HG02763 (cell line): ENCODE measurements around the gene ZNF235.
"Not testable (repeated sequence)": the region's sequence is repeated elsewhere in the genome, so short reads cannot be mapped to it uniquely, and the experiment has no call there.

Experiments used
- ATAC-seq: cut with Tn5 transposase; IDR thresholded peaks from one replicate; pipeline ENCODE4 v1.9.1; 2021; ENCODE audit warnings: mild to moderate bottlenecking, moderate library complexity; ENCODE audit not compliant: unreplicated experiment

ZNF235 gene

GRCh38 chr19:44304659-44305193 lies at the start of gene ZNF235:
ZNF235 (minus strand) TSS chr19:44305025; CDS start chr19:44303404, 1,621 bp downstream.
- peak; percentile 89 for ATAC-seq

- no peak for ATAC-seq
Measured at GRCh38 chr19:44346556-44346955, 41.7 kb upstream of the ZNF235 start.

- ATAC-seq: no peak
Measured at GRCh38 chr19:44345959-44346358, 41.1 kb upstream of the ZNF235 start.

DNA sequence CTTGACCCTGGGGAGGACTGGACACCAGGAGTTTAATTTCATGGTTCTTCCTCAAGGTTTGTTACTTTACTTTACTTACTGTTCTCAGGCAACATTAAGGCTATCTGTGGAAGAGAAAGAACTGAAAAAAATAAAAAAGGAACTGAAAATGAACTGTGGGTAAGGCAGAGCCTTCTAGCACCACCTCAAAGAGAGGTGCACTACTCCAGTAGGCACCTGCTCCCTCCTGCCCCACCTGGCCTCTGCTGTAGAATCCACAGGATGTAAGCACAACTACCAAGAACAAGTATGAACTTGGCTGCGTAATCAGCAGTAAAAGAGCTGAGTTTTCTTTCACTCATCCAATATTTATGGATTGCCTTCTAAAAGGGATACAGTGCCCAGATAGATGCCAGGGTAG lies 39.4 kb upstream of the ZNF235 start:
- ATAC-seq: no peak

- no peak for ATAC-seq
Measured at GRCh38 chr19:44341794-44342193, 37.0 kb upstream of the ZNF235 start.

DNA sequence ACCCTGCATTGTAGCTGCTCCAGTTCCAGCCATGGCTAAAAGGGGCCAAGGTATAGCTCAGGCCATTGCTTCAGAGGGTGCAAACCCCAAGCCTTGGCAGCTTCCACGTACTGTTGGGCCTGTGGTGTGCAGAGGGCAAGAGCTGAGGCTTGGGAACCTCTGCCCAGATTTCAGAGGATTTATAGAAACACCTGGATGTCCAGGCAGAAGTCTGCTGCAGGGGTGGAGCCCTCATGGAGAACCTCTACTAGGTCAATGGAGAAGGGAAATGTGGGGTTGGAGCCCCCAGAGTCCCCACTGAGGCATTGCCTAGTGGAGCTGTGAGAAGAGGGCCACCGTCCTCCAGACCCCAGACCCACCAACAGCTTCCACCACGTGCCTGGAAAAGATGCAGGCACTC lies 29.8 kb upstream of the ZNF235 start:
- not testable (repeated sequence) for ATAC-seq

DNA sequence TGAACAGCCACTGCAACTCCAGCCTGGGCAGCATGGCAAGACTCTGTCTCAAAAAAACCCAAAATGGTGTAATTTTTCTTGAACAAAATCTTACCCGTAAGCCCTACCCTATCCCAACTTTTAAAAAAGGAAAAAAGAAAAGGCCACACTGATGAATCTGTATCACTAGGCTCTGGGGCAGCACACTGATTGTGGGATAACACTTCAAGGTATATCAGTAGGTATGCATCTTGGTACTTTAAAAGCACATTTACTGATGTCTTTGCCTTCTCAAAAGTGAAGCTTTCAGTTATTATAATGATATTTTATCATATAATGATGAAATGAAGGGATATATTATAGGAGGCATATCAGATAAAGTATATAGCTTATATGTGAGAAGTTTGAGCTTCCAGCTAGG lies 27.3 kb upstream of the ZNF235 start:
- no peak for ATAC-seq

DNA sequence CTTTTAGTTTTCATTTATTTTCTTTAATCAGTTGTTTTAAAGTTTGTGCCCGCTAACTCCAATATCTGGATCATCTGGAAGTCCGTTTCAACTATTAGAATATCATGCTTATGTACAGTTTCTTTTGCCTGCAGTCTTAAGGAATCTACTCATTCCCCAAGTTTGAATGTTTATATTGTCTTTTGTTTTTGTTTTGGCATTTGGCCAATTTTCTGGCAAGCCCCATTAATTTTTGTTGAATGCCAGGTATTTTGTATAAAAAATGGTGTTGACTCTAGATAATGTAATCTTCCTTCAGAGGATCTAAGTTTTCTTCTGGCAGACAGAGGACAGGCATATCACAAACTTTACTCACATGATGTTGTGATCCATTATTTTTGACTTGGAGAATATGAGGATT lies 11.1 kb upstream of the ZNF235 start:
- ATAC-seq: no peak

DNA sequence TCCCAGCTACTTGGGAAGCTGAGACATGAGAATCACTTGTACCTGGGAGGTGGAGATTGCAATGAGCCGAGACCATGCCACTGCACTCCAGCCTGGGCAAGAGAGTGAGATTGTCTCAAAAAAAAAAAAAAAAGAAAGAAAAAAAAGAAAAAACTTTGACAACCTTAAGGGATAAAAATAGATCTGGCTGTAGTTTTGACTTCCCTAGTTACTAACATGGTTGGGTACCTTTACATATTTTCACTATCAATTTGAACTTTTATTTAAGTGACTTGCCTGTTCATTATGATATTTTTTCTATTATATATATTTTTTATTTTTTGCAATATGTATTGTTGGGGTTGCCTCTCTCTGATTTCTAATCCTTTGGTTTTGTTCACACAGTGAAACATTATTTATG lies 8.4 kb upstream of the ZNF235 start:
- ATAC-seq: no peak

- ATAC-seq: no peak
Measured at GRCh38 chr19:44308011-44308410, 3.2 kb upstream of the ZNF235 start.

- no peak for ATAC-seq
Measured at GRCh38 chr19:44306283-44306682, 1.5 kb upstream of the ZNF235 start.

GRCh38 chr19:44305457-44305856 lies 632 bp upstream of the ZNF235 start:
- ATAC-seq: no peak

DNA sequence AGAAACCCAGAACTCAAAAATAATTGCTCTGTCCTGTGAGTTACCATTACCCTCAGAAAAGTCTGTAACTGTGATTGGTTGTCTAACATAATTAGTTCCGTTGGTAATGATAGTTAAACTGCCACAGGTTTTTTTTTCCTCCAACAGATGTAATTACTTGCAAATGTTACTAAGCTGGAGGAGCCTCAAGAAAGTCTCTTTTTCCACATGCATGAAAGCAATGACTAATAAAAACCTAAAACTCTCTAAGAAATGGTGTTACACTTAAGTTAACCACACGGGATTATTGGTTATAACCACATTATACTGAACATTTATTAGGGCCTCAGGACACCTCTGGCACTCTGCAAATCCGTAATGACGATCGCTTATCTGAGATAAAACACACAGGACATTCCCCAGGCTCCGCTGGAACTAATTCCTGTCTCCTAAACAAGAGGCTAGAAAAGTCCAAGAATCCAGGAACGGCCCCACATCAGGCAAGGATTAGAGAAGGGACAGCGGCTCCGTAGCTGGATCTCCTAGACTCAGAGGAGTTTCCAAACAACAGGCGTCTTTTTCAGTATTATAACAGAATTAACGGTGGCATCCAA lies 753 bp downstream of the ZNF235 start:
- ATAC-seq: no peak

GRCh38 chr19:44303320-44303719 lies 1.5 kb downstream of the ZNF235 start:
- ATAC-seq: no peak

- no peak for ATAC-seq
Measured at GRCh38 chr19:44284968-44285367, 19.9 kb downstream of the ZNF235 start.

GRCh38 chr19:44282846-44283245 lies 22.0 kb downstream of the ZNF235 start:
- no peak for ATAC-seq

DNA sequence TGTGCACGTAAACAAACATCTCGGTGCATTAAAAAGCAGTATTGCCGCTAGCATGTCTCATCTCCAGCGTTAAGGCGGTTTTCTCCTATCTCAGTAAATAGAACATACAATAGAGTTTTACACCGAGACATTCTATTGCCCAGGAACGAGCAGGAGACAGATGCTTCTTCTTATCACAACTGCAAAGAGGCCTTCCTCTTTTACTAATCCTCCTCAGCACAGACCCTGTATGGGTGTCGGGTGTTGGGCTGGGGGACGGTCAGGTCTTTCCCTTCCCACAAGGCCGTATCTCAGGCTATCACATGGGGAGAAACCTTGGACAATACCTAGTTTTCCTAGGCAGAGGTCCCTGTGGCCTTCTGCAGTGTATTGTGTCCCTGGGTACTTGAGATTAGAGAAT lies 23.9 kb downstream of the ZNF235 start:
- ATAC-seq: no peak

- no peak for ATAC-seq
Measured at GRCh38 chr19:44278181-44278690, 26.6 kb downstream of the ZNF235 start.

DNA sequence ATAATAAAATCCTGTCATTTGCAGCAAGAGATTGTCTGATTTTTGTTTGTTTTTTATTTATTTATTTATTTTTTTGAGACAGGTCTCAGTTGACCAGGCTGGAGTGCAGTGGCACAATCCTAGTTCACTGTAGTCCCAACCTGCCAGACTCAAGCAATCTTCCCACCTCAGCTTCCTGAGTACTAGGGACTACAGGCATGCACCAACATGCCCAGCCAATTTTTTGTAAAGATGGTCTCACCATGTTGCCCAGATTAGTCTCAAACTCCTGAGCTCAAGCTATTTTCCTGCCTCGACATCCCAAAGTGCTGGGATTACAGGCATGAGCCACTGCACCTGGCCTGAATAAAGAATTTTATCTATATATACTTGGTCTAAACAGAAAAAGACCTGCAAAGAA lies 27.5 kb downstream of the ZNF235 start:
- ATAC-seq: no peak

- ATAC-seq: no peak
Measured at GRCh38 chr19:44260695-44261446, 44.0 kb downstream of the ZNF235 start.

- ATAC-seq: no peak
Measured at GRCh38 chr19:44260343-44260681, 44.5 kb downstream of the ZNF235 start.

- ATAC-seq: no peak
Measured at GRCh38 chr19:44258835-44259413, 45.9 kb downstream of the ZNF235 start.
